GM23338 (cell line): ENCODE data around the gene MYCBP2. TPM values are rescaled to one million over a fixed set of nuclear protein-coding genes. Genes with fewer than 3 reads are reported as not detected.

Experiments used
- ATAC-seq: fragments of 200-7000 bp; cut with Tn5 transposase; 3 replicates; pipeline ENCODE4 v1.9.1; 2020
- DNase-seq: peaks from one replicate; pipeline ENCODE4 v3.0.0-alpha.2; 2015; ENCODE audit warnings: low spot score
- H2AFZ ChIP-seq: fragments of 200-600 bp; sonication (generic); 2 replicates; pipeline ENCODE4 v1.8.0; 2016; ENCODE audit warnings: antibody characterized with exemption, mild to moderate bottlenecking, moderate library complexity
- H3F3A ChIP-seq: fragments of 200-600 bp; sonication (generic); replicated peaks from 2 replicates; pipeline ENCODE4 v1.8.0; 2017; ENCODE audit warnings: antibody characterized with exemption, mixed run types, low read depth
- H3K27ac ChIP-seq: fragments of 200-600 bp; sonication (generic); 2 replicates; pipeline ENCODE4 v1.6.1; 2016; ENCODE audit warnings: low read depth
- H3K27me3 ChIP-seq: fragments of 200-600 bp; sonication (generic); 2 replicates; pipeline ENCODE4 v1.8.0; 2016; ENCODE audit warnings: mild to moderate bottlenecking, mixed run types, moderate library complexity; ENCODE audit not compliant: insufficient read depth
- H3K36me3 ChIP-seq: fragments of 200-600 bp; sonication (generic); 2 replicates; pipeline ENCODE4 v1.8.0; 2016; ENCODE audit warnings: mild to moderate bottlenecking; ENCODE audit not compliant: insufficient read depth
- H3K4me1 ChIP-seq: fragments of 200-600 bp; sonication (generic); 2 replicates; pipeline ENCODE4 v1.8.0; 2016; ENCODE audit warnings: mild to moderate bottlenecking, moderate library complexity; ENCODE audit not compliant: insufficient read depth
- H3K4me2 ChIP-seq: fragments of 200-600 bp; sonication (generic); 2 replicates; pipeline ENCODE4 v1.7.1; 2017; ENCODE audit warnings: mixed run types
- H3K4me3 ChIP-seq: fragments of 200-600 bp; sonication (generic); 2 replicates; pipeline ENCODE4 v1.6.1; 2016; ENCODE audit warnings: mixed run types
- H3K79me2 ChIP-seq: fragments of 200-600 bp; sonication (generic); replicated peaks from 2 replicates; pipeline ENCODE4 v1.8.0; 2017; ENCODE audit warnings: mild to moderate bottlenecking; ENCODE audit not compliant: insufficient read depth
- H3K9me2 ChIP-seq: fragments of 200-600 bp; sonication (generic); 2 replicates; pipeline ENCODE4 v1.8.0; 2017; ENCODE audit not compliant: insufficient read depth
- H4K20me1 ChIP-seq: fragments of 200-600 bp; sonication (generic); replicated peaks from 2 replicates; pipeline ENCODE4 v1.8.0; 2017; ENCODE audit warnings: mild to moderate bottlenecking; ENCODE audit not compliant: insufficient read depth
- H3K27ac Mint-ChIP-seq: 2 replicates; pipeline ENCODE4 v1.8.0; 2020; ENCODE audit warnings: inconsistent platforms, mild to moderate bottlenecking, moderate library complexity, mixed read lengths
- H3K27me3 Mint-ChIP-seq: 3 replicates; pipeline ENCODE4 v1.8.0; 2022; ENCODE audit warnings: low read depth, mild to moderate bottlenecking, moderate library complexity, mixed read lengths, inconsistent platforms; ENCODE audit not compliant: insufficient read depth, poor library complexity
- H3K36me3 Mint-ChIP-seq: 3 replicates; pipeline ENCODE4 v1.8.0; 2021; ENCODE audit warnings: low read depth, mild to moderate bottlenecking, inconsistent platforms, moderate library complexity, mixed read lengths
- H3K4me1 Mint-ChIP-seq: 3 replicates; pipeline ENCODE4 v1.8.0; 2020; ENCODE audit warnings: mild to moderate bottlenecking, inconsistent platforms, mixed read lengths
- H3K4me3 Mint-ChIP-seq: 3 replicates; pipeline ENCODE4 v1.8.0; 2021; ENCODE audit warnings: moderate library complexity, mild to moderate bottlenecking, inconsistent platforms, mixed read lengths
- H3K9me3 Mint-ChIP-seq: 3 replicates; pipeline ENCODE4 v1.8.0; 2020; ENCODE audit warnings: moderate library complexity, mild to moderate bottlenecking, inconsistent platforms, mixed read lengths
- CREB1 ChIP-seq: fragments of 250-450 bp; sonication (Bioruptor Pico); IDR thresholded peaks from 2 replicates; pipeline ENCODE4 v1.5.0; 2020; ENCODE audit warnings: low read depth, mild to moderate bottlenecking, moderate library complexity
- EZH2 ChIP-seq: fragments of 200-600 bp; sonication (generic); IDR thresholded peaks from one replicate; pipeline ENCODE4 v1.8.0; 2017; ENCODE audit warnings: antibody characterized with exemption, mild to moderate bottlenecking, low read depth; ENCODE audit not compliant: unreplicated experiment
- EZH2phosphoT487 ChIP-seq: fragments of 200-600 bp; sonication (generic); IDR thresholded peaks from one replicate; pipeline ENCODE4 v1.8.1; 2018; ENCODE audit warnings: antibody characterized with exemption; ENCODE audit not compliant: unreplicated experiment
- JUNB ChIP-seq: IDR thresholded peaks from one replicate; pipeline ENCODE4 v1.6.1; 2016; ENCODE audit warnings: antibody characterized with exemption; ENCODE audit not compliant: unreplicated experiment
- NANOG ChIP-seq: IDR thresholded peaks from 2 replicates; pipeline ENCODE4 v1.6.1; 2016; ENCODE audit warnings: antibody characterized with exemption, borderline replicate concordance
- POLR2AphosphoS5 ChIP-seq: IDR thresholded peaks from 2 replicates; pipeline ENCODE4 v1.6.1; 2016; ENCODE audit warnings: antibody characterized with exemption, low read depth
- STAT1 ChIP-seq: IDR thresholded peaks from one replicate; pipeline ENCODE4 v1.6.1; 2016; ENCODE audit warnings: antibody characterized with exemption; ENCODE audit not compliant: unreplicated experiment
- ZNF114 ChIP-seq: fragments of 250-450 bp; sonication (Bioruptor Pico); IDR thresholded peaks from 2 replicates; pipeline ENCODE4 v1.5.0; 2020; ENCODE audit warnings: mild to moderate bottlenecking, moderate library complexity
- polyA plus RNA-seq: library from polyadenylated mRNA; unstranded; fragments of >200 nt; fragmentation: Nextera tagmentation; extraction: Ambion mirVana; gene quantifications from 2 replicates; pipeline ENCODE4 v1.2.1, GENCODE V29; 2016
- total RNA-seq: library from RNA; depleted of rRNA; stranded (reverse); fragments of >200 nt; shearing (Covaris generic); gene quantifications from 2 replicates; pipeline ENCODE4 v1.2.3, GENCODE V29; 2014
- TF ChIP-seq, protein P1 (sequence below): fragments of 250-450 bp; sonication (Bioruptor Pico); IDR thresholded peaks from 2 replicates; pipeline ENCODE4 v1.5.0; 2020; ENCODE audit warnings: mild to moderate bottlenecking, moderate library complexity
- TF ChIP-seq, protein P2 (sequence below): IDR thresholded peaks from 2 replicates; pipeline ENCODE4 v1.6.1; 2016; ENCODE audit warnings: antibody characterized with exemption

The MYCBP2 gene
- total and polyA plus RNA-seq, 2 experiments from 2014 or later, result 54.6 to 77.2 TPM

DNA sequence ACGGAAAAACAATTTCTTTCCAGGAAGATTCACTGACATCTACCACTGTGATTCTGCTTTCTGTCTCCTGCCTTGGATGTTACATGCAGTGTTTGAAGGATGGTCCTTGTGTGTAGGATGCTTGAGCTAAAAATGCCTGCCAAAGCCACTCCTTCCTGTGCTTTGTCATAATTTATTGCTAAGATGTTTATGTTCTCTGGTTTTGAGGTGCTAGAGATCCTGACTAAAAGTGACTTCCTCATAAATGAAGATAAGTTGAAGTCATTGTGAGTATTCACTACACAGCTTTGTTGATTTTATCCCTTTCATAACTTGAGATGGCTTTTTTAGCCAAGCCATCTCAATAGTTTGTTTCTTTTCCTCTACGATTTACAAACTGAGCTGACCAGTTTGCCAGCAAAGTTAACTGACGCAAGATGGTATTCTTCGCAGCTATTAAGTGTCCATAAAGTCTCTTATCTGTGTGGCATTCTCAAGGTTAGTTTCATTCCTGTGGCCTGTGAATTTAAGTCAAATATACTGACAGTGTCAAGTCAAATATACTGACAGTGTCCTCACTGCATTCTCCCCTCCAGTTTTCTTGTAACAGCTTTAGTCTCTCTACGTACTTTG lies 284.2 kb downstream of the MYCBP2 start (continued):
- TF ChIP-seq, protein P1, sequence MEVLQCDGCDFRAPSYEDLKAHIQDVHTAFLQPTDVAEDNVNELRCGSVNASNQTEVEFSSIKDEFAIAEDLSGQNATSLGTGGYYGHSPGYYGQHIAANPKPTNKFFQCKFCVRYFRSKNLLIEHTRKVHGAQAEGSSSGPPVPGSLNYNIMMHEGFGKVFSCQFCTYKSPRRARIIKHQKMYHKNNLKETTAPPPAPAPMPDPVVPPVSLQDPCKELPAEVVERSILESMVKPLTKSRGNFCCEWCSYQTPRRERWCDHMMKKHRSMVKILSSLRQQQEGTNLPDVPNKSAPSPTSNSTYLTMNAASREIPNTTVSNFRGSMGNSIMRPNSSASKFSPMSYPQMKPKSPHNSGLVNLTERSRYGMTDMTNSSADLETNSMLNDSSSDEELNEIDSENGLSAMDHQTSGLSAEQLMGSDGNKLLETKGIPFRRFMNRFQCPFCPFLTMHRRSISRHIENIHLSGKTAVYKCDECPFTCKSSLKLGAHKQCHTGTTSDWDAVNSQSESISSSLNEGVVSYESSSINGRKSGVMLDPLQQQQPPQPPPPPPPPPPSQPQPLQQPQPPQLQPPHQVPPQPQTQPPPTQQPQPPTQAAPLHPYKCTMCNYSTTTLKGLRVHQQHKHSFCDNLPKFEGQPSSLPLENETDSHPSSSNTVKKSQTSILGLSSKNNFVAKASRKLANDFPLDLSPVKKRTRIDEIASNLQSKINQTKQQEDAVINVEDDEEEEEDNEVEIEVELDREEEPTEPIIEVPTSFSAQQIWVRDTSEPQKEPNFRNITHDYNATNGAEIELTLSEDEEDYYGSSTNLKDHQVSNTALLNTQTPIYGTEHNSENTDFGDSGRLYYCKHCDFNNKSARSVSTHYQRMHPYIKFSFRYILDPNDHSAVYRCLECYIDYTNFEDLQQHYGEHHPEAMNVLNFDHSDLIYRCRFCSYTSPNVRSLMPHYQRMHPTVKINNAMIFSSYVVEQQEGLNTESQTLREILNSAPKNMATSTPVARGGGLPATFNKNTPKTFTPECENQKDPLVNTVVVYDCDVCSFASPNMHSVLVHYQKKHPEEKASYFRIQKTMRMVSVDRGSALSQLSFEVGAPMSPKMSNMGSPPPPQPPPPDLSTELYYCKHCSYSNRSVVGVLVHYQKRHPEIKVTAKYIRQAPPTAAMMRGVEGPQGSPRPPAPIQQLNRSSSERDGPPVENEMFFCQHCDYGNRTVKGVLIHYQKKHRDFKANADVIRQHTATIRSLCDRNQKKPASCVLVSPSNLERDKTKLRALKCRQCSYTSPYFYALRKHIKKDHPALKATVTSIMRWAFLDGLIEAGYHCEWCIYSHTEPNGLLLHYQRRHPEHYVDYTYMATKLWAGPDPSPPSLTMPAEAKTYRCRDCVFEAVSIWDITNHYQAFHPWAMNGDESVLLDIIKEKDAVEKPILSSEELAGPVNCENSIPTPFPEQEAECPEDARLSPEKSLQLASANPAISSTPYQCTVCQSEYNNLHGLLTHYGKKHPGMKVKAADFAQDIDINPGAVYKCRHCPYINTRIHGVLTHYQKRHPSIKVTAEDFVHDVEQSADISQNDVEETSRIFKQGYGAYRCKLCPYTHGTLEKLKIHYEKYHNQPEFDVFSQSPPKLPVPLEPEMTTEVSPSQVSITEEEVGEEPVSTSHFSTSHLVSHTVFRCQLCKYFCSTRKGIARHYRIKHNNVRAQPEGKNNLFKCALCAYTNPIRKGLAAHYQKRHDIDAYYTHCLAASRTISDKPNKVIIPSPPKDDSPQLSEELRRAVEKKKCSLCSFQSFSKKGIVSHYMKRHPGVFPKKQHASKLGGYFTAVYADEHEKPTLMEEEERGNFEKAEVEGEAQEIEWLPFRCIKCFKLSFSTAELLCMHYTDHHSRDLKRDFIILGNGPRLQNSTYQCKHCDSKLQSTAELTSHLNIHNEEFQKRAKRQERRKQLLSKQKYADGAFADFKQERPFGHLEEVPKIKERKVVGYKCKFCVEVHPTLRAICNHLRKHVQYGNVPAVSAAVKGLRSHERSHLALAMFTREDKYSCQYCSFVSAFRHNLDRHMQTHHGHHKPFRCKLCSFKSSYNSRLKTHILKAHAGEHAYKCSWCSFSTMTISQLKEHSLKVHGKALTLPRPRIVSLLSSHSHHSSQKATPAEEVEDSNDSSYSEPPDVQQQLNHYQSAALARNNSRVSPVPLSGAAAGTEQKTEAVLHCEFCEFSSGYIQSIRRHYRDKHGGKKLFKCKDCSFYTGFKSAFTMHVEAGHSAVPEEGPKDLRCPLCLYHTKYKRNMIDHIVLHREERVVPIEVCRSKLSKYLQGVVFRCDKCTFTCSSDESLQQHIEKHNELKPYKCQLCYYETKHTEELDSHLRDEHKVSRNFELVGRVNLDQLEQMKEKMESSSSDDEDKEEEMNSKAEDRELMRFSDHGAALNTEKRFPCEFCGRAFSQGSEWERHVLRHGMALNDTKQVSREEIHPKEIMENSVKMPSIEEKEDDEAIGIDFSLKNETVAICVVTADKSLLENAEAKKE (CRISPR knock-in tag), result no peak
- no peak for TF ChIP-seq POLR2AphosphoS5
- TF ChIP-seq CREB1 (CRISPR knock-in tag), result no peak
- no peak for TF ChIP-seq NANOG
- no peak for TF ChIP-seq JUNB

DNA sequence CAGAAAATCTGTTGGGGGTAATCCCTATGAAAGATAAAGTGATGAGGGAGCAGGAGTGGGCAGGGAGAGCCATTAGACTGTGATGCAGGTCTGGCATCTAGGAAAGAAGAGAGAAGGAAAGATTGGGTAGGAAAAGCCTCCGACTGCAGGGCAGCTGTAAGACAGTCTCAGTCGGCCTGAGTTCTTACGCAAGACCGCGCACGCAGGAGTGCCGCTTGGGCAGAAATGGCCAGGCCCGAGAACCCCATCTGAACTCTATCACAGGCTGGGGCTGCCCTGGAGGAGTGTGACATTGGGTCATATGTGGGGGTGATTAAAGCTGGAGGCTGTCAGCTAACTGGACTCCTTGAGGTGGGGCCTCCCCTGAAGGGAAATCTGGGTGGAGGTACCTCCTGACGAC lies 286.1 kb downstream of the MYCBP2 start:
- Histone ChIP-seq H3K79me2 (no peaks in the 10 kb centered on the region), H3K27me3 (no peaks in the 10 kb centered on the region), H3K27ac (no peak overlapping the region), H2AFZ (no peak overlapping the region), H3K36me3 (no peaks in the 10 kb centered on the region; the same call in 1 of the 2 replicates), H3K4me2 (no peak overlapping the region), H3F3A (no peaks in the 10 kb centered on the region), H4K20me1 (no peaks in the 10 kb centered on the region), H3K4me1 (no peaks in the 10 kb centered on the region), H3K9me2 (peaks cover 3% of the 10 kb centered on the region; the same call in 1 of the 2 replicates), H3K4me3 (no peak overlapping the region)
- no peak for DNase-seq
- H3K27me3 Mint-ChIP-seq, result no peaks in the 10 kb centered on the region
- no peak for ATAC-seq
- H3K4me1 Mint-ChIP-seq, result no peaks in the 10 kb centered on the region
- H3K27ac Mint-ChIP-seq, result no peak overlapping the region
- H3K9me3 Mint-ChIP-seq, result no peaks in the 10 kb centered on the region
- H3K4me3 Mint-ChIP-seq, result no peak overlapping the region
- H3K36me3 Mint-ChIP-seq, result no peaks in the 10 kb centered on the region
- TF ChIP-seq ZNF114 (CRISPR knock-in tag), result no peak
- TF ChIP-seq POLR2AphosphoS5, result no peak
- no peak for TF ChIP-seq NANOG
- TF ChIP-seq STAT1, result no peak
- no peak for TF ChIP-seq EZH2phosphoT487
- TF ChIP-seq, protein P2, sequence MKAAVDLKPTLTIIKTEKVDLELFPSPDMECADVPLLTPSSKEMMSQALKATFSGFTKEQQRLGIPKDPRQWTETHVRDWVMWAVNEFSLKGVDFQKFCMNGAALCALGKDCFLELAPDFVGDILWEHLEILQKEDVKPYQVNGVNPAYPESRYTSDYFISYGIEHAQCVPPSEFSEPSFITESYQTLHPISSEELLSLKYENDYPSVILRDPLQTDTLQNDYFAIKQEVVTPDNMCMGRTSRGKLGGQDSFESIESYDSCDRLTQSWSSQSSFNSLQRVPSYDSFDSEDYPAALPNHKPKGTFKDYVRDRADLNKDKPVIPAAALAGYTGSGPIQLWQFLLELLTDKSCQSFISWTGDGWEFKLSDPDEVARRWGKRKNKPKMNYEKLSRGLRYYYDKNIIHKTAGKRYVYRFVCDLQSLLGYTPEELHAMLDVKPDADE, result no peak
- no peak for TF ChIP-seq EZH2
